Measurements from ENCODE around the gene SSH2.
"Not testable (repeated sequence)": the region's sequence is repeated elsewhere in the genome, so short reads cannot be mapped to it uniquely, and the experiment has no call there.

Gene SSH2

GRCh38 chr17:29870836-29871465 is 59.1 kb downstream of the SSH2 start:
- DNase-seq: no peak

GRCh38 chr17:29867643-29868181 is 62.3 kb downstream of the SSH2 start:
- no peak for DNase-seq

- no peak for DNase-seq
These were observed 63.2 kb downstream of the SSH2 start for GRCh38 chr17:29866746-29867404.

DNA sequence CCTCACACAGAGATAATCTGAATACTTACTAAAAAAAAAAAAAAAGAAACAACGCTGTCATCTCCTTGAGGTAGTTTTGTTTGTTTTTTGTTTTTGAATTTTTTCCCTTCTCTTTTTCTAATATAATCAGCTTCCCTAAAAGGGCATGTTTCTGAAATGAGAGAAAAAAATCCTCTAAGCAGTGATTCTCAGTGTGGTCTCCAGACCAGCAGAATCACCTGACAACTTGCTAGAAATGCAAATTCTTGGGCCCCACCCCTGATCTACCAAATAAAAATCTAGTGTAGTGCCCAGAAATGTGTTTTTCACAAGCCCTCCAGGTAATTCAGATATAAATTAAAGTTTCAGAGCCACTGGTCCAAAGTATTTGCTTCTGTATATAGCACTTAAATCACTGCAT is 65.4 kb downstream of the SSH2 start:
- DNase-seq: no peak

- DNase-seq: not testable (repeated sequence)
These were observed 65.9 kb downstream of the SSH2 start for GRCh38 chr17:29864123-29864522.

- DNase-seq: no peak
These were observed 67.1 kb downstream of the SSH2 start for GRCh38 chr17:29862951-29863350.

DNA sequence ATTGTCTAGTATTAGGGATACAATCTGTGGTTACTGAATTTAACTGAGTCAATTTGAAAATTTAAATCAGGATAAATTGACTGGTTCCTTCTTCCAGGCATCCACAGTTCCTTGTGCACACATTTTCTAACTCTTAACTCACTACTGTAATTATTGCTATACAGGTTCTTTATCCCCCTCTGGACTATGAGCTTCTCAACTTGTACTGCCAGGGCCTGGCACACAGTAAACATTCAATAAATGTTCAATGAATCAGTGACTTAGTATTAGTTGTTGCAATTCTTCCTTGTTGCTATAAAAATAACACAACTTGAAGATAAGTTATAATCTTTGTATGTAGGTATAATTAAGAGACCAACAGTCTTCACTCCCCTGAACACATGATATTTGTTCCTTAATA is 67.9 kb downstream of the SSH2 start:
- no peak for DNase-seq

DNA sequence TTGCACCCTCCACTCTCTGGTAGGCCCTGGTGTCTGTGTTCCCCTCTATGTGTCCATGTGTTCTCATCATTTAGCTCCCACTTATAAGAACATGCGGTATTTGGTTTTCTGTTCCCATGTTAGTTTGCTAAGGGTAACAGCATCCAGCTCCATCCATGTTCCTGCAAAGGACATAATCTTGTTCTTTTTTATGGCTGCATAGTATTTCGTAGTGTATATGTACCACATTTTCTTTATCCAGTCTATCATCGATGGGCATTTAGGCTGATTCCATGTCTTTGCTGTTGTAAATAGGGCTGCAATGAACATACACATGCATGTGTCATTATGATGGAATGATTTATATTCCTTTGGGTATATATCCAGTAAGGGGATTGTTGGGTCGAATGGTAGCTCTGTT is 70.6 kb downstream of the SSH2 start:
- not testable (repeated sequence) for DNase-seq

- DNase-seq: no peak
These were observed 72.2 kb downstream of the SSH2 start for GRCh38 chr17:29857823-29858222.

DNA sequence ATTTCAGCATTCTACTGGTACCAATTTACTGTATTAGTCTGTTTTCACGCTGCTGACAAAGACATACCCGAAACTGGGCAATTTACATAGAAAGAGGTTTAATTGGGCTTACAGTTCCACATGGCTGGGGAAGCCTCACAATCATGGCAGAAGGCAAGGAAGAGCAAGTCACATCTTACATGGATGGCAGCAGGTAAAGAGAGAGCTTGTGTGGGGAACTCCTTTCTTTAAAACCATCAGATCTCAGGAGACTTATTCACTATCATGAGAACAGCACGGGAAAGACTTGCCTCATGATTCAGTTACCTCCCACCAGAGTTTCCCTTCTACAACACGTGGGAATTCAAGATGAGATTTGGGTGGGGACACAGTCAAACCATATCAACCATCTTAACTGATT is 72.9 kb downstream of the SSH2 start:
- DNase-seq: not testable (repeated sequence)

- no peak for DNase-seq
These were observed 74.3 kb downstream of the SSH2 start for GRCh38 chr17:29855686-29856085.

DNA sequence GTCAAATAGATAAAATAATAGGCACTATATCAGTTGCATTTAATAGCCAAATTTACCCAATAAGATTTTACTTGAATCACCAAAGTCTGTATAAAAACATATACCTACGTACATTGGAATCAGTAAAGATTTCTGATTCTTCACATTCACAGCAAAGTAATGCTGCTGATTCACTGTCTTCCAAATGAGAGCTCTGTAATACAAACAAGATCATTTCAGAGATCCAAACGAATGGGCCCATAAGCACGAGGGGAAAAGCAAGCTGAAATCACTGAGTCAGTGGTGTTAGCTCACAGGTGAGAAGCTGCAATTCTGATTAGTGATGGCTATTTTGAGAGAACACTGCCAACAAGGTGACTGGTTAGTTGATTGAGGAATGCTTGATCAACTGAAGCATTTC is 81.3 kb downstream of the SSH2 start:
- no peak for DNase-seq

GRCh38 chr17:29847527-29848400 is 82.3 kb downstream of the SSH2 start:
- no peak for DNase-seq

DNA sequence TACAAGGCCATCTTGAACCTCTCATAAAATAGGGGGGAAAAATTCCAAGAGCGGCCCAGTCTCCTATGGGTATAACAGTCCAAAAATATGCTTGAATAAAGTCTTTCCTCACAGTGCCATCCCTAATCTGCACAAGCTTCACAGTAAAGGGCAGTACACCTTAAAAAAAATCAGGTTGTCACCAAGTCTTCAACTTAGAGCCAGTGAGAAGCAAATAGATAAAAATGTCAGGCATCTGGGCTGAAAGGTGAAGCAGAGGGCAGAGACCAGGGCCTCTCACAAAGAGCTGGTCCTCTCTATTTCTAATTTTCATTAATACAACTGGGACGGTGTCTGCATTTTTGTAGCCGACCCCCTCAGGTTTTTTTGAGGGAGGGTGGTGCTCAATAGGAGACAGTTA is 82.9 kb downstream of the SSH2 start:
- no peak for DNase-seq

DNA sequence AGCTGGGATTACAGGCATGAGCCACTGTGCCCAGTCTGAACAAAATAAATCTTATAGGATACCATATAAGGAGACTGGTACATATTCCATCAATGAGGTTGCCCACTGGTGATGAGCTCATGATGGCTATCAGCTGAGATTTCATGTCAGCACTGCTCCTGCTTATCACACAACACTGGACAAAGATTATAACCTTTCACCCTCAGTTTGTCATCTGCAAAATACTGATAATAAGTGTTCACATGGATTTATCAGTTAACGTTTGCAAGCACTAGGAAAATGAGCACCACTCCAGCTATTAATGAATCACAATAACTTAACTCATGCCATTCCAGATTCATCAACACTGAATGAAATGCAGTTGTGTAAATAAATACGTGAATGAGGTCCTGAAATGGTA is 83.7 kb downstream of the SSH2 start:
- DNase-seq: no peak

- no peak for DNase-seq
These were observed 85.5 kb downstream of the SSH2 start for GRCh38 chr17:29844339-29845048.

- no peak for DNase-seq
These were observed 89.1 kb downstream of the SSH2 start for GRCh38 chr17:29840884-29841283.

DNA sequence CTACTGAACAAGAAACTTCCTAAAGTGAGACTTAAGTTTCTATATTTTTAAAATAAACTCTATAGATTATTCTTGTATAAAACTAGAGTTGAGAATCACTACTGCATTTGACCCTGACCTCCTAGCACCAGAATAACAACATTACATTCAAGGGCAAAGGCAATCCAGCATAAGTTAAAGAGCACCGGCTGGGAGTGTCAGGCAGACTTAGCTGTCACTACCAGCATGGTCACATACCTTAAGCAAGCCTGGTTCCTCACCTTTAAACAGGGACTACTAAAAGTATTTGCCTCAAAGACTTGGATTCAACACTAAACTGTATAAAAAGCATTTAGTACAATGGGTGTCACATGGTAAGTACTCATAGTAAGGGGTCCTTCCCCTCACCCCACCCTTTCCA is 90.4 kb downstream of the SSH2 start:
- DNase-seq: no peak

- no peak for DNase-seq
These were observed 91.1 kb downstream of the SSH2 start for GRCh38 chr17:29838961-29839360.

- no peak for DNase-seq
These were observed 92.5 kb downstream of the SSH2 start for GRCh38 chr17:29837531-29837930.

- DNase-seq: no peak
These were observed 93.4 kb downstream of the SSH2 start for GRCh38 chr17:29836643-29837042.

GRCh38 chr17:29835435-29836351 is 94.3 kb downstream of the SSH2 start:
- no peak for DNase-seq
